Progenitor cell of endocrine pancreas (in vitro differentiated cells): ENCODE measurements around the gene FCHSD1. TPM values are rescaled to one million over a fixed set of nuclear protein-coding genes. Genes with fewer than 3 reads are reported as not detected.
A peak's percentile ranks its signal among the peaks of the same experiment; 100 is the strongest.

Experiments
- DNase-seq: peaks from one replicate; pipeline ENCODE4 v3.0.0; 2021; ENCODE audit warnings: low spot score; ENCODE audit not compliant: unreplicated experiment
- H3K27ac Mint-ChIP-seq: 2 replicates; pipeline ENCODE4 v1.8.0; 2021; ENCODE audit warnings: mild to moderate bottlenecking, moderate library complexity, mixed read lengths
- H3K27me3 Mint-ChIP-seq: 2 replicates; pipeline ENCODE4 v1.8.0; 2021; ENCODE audit warnings: mixed read lengths
- H3K36me3 Mint-ChIP-seq: 2 replicates; pipeline ENCODE4 v1.8.0; 2022; ENCODE audit warnings: mixed read lengths; ENCODE audit not compliant: insufficient read depth
- H3K4me1 Mint-ChIP-seq: 2 replicates; pipeline ENCODE4 v1.8.0; 2021; ENCODE audit warnings: low read depth, mixed read lengths
- H3K4me3 Mint-ChIP-seq: 2 replicates; pipeline ENCODE4 v1.8.0; 2021; ENCODE audit warnings: low read depth, mild to moderate bottlenecking, moderate library complexity, mixed read lengths
- H3K9me3 Mint-ChIP-seq: 2 replicates; pipeline ENCODE4 v1.8.0; 2021; ENCODE audit warnings: low read depth, mixed read lengths
- CTCF ChIP-seq: fragments of 200-600 bp; sonication (generic); IDR thresholded peaks from one replicate; pipeline ENCODE4 v1.5.0; 2021; ENCODE audit warnings: antibody characterized with exemption, mild to moderate bottlenecking; ENCODE audit not compliant: unreplicated experiment
- total RNA-seq: library from RNA; stranded (reverse); gene quantifications from 2 replicates; pipeline ENCODE4 v1.2.1, GENCODE V29; 2021

Gene FCHSD1
- total RNA-seq, 1 donor from 2014 or later: 27.7 TPM

DNA sequence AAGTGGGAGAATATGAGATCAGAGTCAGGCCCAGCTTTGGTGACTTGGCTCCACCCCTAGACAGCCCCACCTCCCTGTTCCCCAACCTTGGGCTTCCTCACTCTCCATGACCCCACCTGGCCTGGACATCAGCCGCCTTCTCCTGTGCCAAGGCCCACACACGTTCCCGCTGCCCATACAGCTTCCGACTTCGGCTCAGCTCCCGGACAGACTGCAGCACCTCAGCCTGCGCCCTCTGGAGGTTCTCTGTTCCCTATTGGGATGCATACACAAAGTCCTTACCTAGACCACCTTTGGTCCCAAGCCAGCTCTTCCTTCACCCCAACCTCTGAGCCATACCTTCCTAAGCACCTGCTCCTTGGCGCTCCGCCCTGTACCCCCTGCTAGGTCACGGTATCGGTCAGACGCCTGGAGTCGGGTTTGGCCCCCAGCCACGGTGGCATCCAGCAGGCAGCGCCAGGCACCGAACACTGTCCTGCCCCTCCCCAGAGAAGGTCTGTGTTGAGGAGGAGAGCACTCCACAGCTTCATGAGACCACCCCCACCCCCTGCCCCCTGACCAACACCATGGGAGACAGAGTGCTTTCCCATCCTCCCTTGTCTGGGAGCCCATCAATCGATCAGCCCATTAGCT, 2.0 kb downstream of the FCHSD1 start:
- H3K4me1 Mint-ChIP-seq: peaks cover 2% of the 10 kb centered on the region
- peak overlapping the region; percentile 46 for H3K4me3 Mint-ChIP-seq
- DNase-seq: no peak

DNA sequence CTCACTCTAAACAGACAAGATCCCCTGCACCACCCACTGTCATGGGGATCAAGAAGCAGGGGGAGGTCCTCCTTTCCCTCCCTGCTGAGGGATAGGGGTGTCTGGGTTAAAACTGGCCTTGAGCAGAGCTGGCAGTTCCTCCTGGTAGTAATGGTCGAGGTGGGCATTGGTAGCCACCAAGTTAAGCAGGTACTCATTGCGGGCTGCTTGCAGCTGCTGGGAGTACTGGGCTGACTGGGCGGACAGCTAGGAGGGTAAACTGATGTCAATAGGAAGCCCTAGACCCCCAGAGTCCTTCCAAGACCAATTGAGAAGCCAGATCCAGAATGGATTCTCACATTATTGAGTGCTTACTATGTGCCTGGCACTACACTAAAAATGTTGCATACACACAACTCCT, 3.4 kb downstream of the FCHSD1 start:
- Mint-ChIP-seq H3K4me1 (peaks cover 2% of the 10 kb centered on the region), H3K27me3 (peaks cover 10% of the 10 kb centered on the region)

More for the DNA sequence above, 2.0 kb downstream of the FCHSD1 start:
- no peak for TF ChIP-seq CTCF
- peaks cover 14% of the 10 kb centered on the region for H3K27me3 Mint-ChIP-seq
- no peak overlapping the region for H3K27ac Mint-ChIP-seq
- peaks cover 2% of the 10 kb centered on the region for H3K36me3 Mint-ChIP-seq
- no peaks in the 10 kb centered on the region for H3K9me3 Mint-ChIP-seq

GRCh38 chr5:141647242-141647641, 4.0 kb downstream of the FCHSD1 start:
- Mint-ChIP-seq H3K36me3 (peaks cover 2% of the 10 kb centered on the region), H3K27me3 (peaks cover 4% of the 10 kb centered on the region), H3K4me3 (no peak overlapping the region), H3K9me3 (no peaks in the 10 kb centered on the region), H3K27ac (no peak overlapping the region), H3K4me1 (peaks cover 2% of the 10 kb centered on the region)
- TF ChIP-seq CTCF: no peak
- DNase-seq: no peak

More for the DNA sequence above, 3.4 kb downstream of the FCHSD1 start:
- H3K36me3 Mint-ChIP-seq: peaks cover 2% of the 10 kb centered on the region
- no peak for TF ChIP-seq CTCF
- H3K27ac Mint-ChIP-seq: no peak overlapping the region
- DNase-seq: no peak
- no peak overlapping the region for H3K4me3 Mint-ChIP-seq
- H3K9me3 Mint-ChIP-seq: no peaks in the 10 kb centered on the region

GRCh38 chr5:141646026-141646425, 5.2 kb downstream of the FCHSD1 start:
- H3K27me3 Mint-ChIP-seq: no peaks in the 10 kb centered on the region
- H3K27ac Mint-ChIP-seq: no peak overlapping the region
- no peak overlapping the region for H3K4me3 Mint-ChIP-seq
- no peaks in the 10 kb centered on the region for H3K4me1 Mint-ChIP-seq
- TF ChIP-seq CTCF: no peak
- no peak for DNase-seq
- H3K36me3 Mint-ChIP-seq: peaks cover 2% of the 10 kb centered on the region
- H3K9me3 Mint-ChIP-seq: no peaks in the 10 kb centered on the region

GRCh38 chr5:141641634-141642267, 9.5 kb downstream of the FCHSD1 start:
- H3K27ac Mint-ChIP-seq: no peak overlapping the region
- TF ChIP-seq CTCF: peak; percentile 20
- no peak for DNase-seq
- H3K9me3 Mint-ChIP-seq: no peaks in the 10 kb centered on the region
- H3K36me3 Mint-ChIP-seq: peaks cover 3% of the 10 kb centered on the region
- H3K4me3 Mint-ChIP-seq: no peak overlapping the region
- H3K4me1 Mint-ChIP-seq: no peaks in the 10 kb centered on the region
- H3K27me3 Mint-ChIP-seq: peaks cover 6% of the 10 kb centered on the region
